GM21825 (cell line): ENCODE data around the gene ENPP1.

Experiments
- ATAC-seq: cut with Tn5 transposase; IDR thresholded peaks from one replicate; pipeline ENCODE4 v1.9.1; 2021; ENCODE audit warnings: mild to moderate bottlenecking, moderate library complexity; ENCODE audit not compliant: unreplicated experiment

Gene ENPP1

GRCh38 chr6:131807644-131808459 is at the start of gene ENPP1:
Gene ENPP1 (plus strand): TSS chr6:131808020. CDS start chr6:131808036, 16 bp downstream.
- ATAC-seq, result peak; percentile 71

GRCh38 chr6:131758920-131759319 is 48.9 kb upstream of the ENPP1 start:
- no peak for ATAC-seq

- no peak for ATAC-seq
These were observed 46.6 kb upstream of the ENPP1 start for GRCh38 chr6:131761060-131761761.

DNA sequence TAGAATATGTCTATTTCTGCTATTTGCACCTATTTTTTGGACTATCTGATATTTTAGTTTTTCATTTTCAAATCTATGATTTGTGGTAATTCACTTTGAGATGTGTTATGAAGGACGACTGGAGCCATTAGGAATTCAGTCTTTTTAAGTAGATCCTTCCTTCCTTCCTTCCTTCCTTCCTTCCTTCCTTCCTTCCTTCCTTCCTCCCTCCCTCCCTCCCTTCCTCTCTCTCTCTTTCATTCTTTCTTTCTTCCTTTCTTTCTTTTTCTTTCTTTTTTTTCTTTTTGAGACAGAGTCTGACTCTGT is 46.1 kb upstream of the ENPP1 start:
- no peak for ATAC-seq

DNA sequence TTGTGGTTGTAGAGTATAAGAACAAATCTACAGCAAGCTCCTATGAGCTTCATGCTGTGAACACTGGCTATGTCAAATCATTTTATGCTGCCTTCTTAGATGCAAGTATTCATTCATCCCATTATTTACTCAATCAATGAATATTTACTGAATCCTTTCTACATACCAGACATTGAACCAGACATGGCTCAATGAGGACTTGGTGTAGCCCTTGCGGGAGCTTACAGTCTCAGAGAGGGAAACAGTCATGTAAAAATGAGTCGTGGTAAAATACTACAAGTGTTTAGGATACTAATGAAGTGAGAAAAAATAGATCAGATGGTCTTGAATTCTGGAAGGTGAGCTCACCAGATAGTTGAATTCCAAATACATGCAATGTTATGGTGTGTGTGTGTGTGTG is 44.8 kb upstream of the ENPP1 start:
- ATAC-seq, result no peak

GRCh38 chr6:131763749-131764148 is 44.1 kb upstream of the ENPP1 start:
- no peak for ATAC-seq

GRCh38 chr6:131764350-131764749 is 43.5 kb upstream of the ENPP1 start:
- no peak for ATAC-seq

GRCh38 chr6:131765081-131765803 is 42.6 kb upstream of the ENPP1 start:
- ATAC-seq, result no peak

- ATAC-seq, result no peak
These were observed 42.0 kb upstream of the ENPP1 start for GRCh38 chr6:131765804-131766135.

GRCh38 chr6:131766631-131767030 is 41.2 kb upstream of the ENPP1 start:
- no peak for ATAC-seq

GRCh38 chr6:131768964-131769363 is 38.9 kb upstream of the ENPP1 start:
- no peak for ATAC-seq

- ATAC-seq, result no peak
These were observed 38.3 kb upstream of the ENPP1 start for GRCh38 chr6:131769385-131770141.

GRCh38 chr6:131770776-131771175 is 37.0 kb upstream of the ENPP1 start:
- ATAC-seq, result no peak

GRCh38 chr6:131773284-131773950 is 34.4 kb upstream of the ENPP1 start:
- no peak for ATAC-seq

DNA sequence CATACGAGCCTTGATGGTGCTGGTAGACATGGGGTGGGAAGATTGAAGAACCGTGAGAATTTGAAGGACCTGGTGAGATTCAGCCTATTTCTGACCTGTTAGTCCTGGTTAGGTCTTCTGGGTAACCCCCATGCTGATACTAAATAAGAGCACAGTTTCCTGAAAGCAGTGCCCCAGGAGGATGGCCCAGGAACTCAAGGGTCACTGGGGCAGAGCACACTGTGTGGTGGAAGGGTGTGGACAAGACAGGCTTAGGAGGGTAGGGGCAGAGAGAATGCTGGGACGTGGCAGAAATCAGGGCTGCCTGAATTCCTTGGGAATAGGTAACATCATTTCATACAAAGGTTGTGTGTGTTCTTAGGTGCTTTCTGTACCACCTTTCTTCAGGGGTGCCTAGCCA is 31.9 kb upstream of the ENPP1 start:
- ATAC-seq, result no peak

DNA sequence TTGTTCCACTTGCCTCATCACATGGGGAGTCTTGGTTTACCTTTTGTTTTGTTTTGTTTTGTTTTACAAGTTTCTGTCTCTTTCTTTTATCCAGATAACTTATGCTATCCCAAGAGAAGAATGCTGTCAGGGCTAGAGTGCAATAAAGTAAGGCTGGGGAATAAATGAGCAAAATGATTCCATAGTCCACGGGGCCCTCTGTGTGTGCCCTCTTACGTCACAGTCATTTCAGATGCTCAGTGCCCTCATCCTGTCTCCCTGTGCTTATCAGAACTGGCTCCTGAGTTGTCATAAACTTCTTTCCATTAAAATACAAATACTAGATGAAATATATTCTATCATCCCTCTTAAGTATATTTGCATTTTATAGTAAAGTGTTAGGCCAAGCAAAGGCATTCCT is 30.8 kb upstream of the ENPP1 start:
- ATAC-seq, result no peak

- no peak for ATAC-seq
These were observed 29.7 kb upstream of the ENPP1 start for GRCh38 chr6:131778169-131778568.

- ATAC-seq, result no peak
These were observed 28.5 kb upstream of the ENPP1 start for GRCh38 chr6:131779304-131779703.

DNA sequence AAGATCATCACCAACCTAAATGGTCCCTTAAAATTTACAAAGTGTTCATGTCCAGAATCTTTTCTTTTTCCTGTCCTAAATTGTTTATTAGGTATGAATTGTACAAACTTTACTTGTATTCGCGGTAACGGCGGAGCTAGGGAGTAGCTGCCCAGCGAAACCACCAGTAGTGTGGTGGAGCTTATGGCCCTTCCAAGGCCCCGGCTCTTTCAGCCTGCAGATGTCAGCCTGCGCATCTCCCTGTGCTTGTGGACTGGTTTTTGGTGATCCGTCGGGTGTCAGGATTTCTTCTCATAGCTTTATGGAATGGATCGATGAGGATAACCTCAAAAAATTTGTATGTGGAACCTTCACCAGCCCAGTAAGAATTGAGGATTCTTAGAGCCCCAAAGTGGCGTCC is 27.2 kb upstream of the ENPP1 start:
- no peak for ATAC-seq

DNA sequence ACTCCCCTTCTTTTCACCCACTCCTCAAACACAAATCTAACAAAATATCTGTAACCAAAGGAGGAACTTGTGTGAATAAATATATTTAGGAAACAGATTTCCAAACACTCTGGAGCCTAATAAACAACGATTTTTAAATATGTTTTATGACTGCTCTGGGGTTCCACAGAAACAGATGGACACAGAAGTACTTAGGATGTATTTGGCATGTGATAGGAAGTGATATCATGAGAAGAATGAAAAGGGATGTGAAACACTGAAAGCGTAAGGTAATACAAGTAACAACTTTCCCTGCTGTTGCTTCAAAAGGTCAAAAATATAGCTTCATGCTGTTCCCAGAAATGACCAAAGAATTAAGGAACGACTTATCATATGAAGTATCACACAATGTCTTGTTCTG is 26.1 kb upstream of the ENPP1 start:
- no peak for ATAC-seq

DNA sequence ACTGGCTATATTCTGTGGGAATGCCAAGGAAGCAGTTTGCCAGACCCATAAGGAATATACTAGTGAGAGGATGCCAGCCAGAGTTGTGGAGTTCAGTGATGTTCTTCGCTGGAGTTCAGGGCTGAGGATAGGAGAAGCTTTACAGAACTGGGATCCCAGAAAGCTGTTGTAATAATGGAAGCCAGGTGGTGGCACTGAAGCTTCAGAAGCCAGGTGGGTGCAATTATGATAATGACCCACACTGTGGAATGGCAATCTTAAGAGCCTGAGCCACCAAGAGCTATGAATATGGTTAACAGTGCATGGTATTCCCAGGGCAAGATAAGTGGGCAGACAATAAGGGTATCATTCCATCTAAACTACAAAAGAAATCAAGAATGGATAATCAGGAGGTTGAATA is 25.1 kb upstream of the ENPP1 start:
- ATAC-seq, result no peak
